Epithelial cell of esophagus (primary cell): ENCODE measurements around the gene PEX3.
"Not testable (repeated sequence)": the region's sequence is repeated elsewhere in the genome, so short reads cannot be mapped to it uniquely, and the experiment has no call there.

Source experiments
- DNase-seq: peaks from one replicate; pipeline ENCODE4 v3.0.0; 2010; ENCODE audit warnings: low read depth
- H3K4me3 ChIP-seq: 2 replicates; pipeline ENCODE4 v1.5.1; 2011; ENCODE audit warnings: mild to moderate bottlenecking, low read length, control low read depth
- TF ChIP-seq, protein P1 (sequence below): IDR thresholded peaks from 2 replicates; pipeline ENCODE4 v1.5.1; 2011; ENCODE audit warnings: low read depth, mild to moderate bottlenecking, low read length, control low read depth, inconsistent platforms; ENCODE audit not compliant: insufficient read depth; ENCODE audit errors: missing control alignments

The PEX3 gene

DNA sequence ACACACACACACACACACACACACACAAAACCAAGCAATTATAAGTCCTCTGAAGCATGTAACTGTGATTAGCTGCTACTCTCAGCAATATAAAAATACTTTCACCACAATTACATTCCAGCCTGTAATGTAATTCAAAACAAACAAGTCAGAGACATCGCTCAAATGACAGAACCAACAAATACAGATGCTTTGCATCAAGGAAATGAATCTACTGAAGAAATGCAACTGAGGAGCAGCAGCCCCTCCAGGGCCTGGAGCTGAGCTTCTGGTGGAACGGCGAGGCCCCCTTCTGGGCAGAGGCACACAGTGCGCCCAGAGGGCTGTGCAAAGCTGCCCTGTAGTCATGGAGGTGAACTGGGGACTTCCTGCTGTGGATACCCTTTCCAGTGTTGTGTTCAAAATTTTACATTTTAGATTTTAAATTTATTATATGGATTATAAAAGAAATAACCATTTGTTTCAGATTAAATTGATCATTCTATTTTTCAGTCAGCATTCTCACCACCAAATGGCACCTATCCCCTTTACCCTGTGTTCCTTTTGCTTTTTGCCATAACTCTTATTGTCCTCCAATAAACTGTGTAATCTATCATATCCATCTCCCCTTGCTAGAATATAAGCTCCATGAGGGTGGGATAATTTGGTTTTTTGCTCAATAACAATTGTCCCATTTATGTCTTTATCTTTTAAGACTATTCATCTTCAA lies 23.3 kb upstream of the PEX3 start:
- H3K4me3 ChIP-seq, result no peak overlapping the region
- peak; percentile 78 for DNase-seq
- TF ChIP-seq, protein P1, sequence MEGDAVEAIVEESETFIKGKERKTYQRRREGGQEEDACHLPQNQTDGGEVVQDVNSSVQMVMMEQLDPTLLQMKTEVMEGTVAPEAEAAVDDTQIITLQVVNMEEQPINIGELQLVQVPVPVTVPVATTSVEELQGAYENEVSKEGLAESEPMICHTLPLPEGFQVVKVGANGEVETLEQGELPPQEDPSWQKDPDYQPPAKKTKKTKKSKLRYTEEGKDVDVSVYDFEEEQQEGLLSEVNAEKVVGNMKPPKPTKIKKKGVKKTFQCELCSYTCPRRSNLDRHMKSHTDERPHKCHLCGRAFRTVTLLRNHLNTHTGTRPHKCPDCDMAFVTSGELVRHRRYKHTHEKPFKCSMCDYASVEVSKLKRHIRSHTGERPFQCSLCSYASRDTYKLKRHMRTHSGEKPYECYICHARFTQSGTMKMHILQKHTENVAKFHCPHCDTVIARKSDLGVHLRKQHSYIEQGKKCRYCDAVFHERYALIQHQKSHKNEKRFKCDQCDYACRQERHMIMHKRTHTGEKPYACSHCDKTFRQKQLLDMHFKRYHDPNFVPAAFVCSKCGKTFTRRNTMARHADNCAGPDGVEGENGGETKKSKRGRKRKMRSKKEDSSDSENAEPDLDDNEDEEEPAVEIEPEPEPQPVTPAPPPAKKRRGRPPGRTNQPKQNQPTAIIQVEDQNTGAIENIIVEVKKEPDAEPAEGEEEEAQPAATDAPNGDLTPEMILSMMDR, result peak; percentile 99

DNA sequence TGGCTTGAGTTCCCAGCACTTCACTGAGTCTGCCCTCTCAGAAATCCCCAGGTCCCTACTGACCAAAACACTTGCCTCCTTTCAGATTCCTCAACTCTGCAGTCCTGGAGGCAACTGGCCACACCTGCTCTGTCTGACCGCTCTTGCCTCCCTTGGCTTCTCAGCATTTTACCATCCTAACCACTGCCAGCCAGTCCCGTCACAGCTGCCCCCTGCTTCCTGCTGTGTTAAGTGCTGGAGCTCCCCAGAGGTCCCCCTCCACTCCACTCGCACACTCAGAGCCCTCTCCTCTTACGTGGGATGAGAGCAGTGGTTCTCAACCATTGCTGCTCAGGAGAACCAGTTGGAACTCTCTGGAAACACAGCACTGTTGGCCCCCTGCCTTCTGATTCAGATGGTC lies 20.6 kb upstream of the PEX3 start:
- TF ChIP-seq, protein P1, result no peak
- H3K4me3 ChIP-seq, result no peak overlapping the region
- no peak for DNase-seq

DNA sequence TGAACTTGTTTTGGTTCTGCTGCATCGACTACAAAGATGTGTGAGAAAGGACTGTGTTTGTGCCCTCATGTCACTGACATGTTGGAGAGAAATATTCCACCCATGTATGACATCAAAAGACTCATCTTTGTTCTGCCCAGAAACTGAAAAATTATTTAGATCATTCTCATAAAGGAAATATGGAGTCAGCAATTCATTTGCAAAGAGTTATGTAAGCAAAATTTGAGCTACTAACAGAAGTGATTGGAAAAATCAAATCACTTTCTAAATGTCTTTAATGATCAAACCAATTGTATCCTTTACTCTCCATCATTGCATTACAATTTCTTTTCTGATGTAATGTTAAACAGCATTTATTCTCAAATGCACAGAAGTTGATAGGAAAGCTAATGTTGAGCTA lies 19.4 kb upstream of the PEX3 start:
- TF ChIP-seq, protein P1, result no peak

DNA sequence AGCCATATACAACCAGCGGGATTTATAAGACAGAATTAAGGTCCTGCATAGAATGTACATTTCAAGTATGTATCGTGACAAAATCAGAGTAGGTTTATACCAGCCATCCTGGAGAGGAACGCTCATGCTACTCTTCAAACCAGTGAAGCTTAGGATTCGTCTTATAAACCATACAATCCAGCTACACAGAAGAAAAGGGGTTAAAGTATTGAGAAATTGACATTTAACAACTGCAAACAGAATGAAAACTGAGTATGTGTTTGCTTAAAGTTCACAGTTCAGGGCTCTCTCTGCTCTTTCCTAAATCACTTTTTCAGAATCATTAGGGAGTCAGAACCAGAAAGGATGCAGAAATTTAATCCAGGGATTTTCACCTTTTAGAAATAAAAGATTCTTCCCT lies 18.0 kb upstream of the PEX3 start:
- no peak overlapping the region for H3K4me3 ChIP-seq
- TF ChIP-seq, protein P1, result no peak
- DNase-seq, result no peak

More for the DNA sequence above, 19.4 kb upstream of the PEX3 start:
- no peak overlapping the region for H3K4me3 ChIP-seq
- no peak for DNase-seq

DNA sequence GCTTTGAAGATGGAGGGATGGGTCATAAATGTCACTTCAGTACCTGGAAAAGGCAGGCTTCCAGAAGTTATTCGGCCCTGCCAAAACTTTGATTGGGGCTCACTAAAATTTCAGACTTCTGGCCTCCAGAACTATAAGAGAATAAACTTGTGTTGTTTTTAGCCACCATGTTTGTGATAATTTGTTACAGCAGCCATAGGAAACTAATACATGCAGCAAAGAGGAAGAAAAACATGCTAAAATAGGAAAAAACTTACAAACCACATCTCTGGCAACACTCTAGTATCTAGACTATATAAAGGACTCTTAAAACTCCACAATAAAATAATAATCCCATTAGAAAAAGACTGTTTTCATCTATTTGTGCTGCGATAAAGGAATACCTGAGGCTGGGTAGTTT lies 9.6 kb upstream of the PEX3 start:
- no peak for DNase-seq
- H3K4me3 ChIP-seq, result no peak overlapping the region

DNA sequence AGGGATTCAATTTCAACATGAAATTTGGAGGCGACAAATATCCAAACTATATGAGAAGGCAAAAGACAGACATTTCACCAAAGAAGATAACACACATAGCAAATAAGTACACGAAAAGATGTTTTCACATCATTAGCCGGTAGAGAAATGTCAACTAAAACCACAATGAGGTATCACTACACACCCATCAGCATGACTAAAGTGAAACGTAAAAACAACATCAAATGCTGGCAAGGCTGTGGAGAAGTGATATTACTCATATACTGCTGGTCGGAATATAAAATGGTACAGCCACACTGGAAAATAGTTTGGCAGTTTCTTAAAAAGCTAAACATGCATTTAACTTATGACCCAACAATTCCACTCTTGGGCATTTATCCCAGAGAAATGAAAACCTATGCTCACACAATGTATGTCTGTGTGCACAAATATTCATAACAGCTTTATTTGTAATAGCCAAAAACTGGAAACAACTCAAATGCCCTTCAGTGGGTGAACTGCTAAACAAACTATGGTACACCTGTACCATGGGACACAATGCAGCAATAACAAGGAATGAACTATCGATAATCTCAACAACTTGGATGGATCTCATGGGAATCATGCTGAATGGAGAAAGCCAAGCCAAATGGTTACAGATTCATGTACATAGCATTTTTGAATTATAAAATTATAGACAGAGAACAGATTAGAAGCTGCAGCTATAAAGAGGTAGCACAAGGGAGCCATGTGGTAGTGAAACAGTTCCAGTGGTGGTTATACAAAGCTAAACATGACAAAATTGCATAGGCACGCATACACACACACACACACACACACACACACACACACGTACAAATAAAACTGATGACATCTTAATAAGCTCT lies 8.7 kb upstream of the PEX3 start:
- TF ChIP-seq, protein P1, result no peak
- H3K4me3 ChIP-seq, result no peak overlapping the region
- DNase-seq, result no peak

More for the DNA sequence above, 9.6 kb upstream of the PEX3 start:
- TF ChIP-seq, protein P1, result no peak

DNA sequence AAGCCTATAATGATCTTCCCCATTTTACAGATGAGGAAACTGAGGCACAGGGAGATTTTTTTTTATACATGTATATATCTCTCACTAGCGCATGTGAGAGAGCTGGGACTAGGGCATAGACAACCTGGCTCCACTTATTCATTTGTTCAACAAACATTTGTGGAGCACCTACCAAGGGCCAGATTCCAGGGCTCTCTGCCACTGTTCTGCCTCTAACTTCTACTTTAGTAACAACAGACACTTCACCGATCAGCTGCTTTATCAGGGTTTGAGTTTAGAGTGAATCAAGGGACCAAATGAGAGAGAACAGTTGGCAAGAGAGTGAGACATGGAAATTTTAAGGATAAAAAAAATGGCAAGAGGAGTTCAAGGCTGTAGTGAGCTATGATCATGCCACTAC lies 7.5 kb upstream of the PEX3 start:
- TF ChIP-seq, protein P1, result no peak
- H3K4me3 ChIP-seq, result no peak overlapping the region
- no peak for DNase-seq

DNA sequence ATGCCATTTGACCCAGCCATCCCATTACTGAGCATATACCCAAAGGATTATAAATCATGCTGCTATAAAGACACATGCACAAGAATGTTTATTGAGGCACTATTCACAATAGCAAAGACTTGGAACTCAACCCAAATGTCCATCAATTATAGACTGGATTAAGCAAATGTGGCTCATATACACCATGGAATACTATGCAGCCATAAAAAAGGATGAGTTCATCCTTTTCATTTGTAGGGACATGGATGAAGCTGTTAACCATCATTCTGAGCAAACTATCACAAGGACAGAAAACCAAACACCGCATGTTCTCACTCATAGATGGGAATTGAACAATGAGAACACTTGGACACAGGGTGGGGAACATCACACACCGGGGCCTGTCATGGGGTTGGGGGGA lies 2.7 kb upstream of the PEX3 start:
- not testable (repeated sequence) for DNase-seq, H3K4me3 ChIP-seq
